GM12873 (cell line): ENCODE results near the gene USP30.

ENCODE experiments used
- TF ChIP-seq, protein P1 (sequence below): IDR thresholded peaks from 2 replicates; pipeline ENCODE4 v1.5.1; 2012; ENCODE audit warnings: low read depth, mild to moderate bottlenecking, moderate library complexity, low read length, control low read depth; ENCODE audit not compliant: insufficient read depth; ENCODE audit errors: missing control alignments

The USP30 gene

DNA sequence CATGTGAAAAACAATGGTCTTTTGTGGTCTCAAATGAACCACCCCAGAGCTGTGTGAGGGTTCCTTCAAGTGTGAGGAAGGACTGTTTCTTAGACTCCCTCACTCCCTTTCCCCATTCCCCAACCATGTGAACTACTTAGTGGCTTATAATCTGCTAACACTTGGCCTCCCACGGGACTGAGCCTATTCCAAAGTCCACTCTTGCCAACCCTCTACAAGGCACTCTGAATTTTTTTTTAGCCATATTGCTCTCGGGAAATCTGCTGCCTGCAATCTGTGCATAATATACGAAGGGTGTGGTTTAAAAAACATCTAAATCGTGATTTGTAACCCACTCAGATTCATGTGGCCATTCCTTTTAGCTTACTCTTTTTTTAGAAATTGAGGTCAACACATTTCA is 34.1 kb upstream of the USP30 start:
- TF ChIP-seq, protein P1, sequence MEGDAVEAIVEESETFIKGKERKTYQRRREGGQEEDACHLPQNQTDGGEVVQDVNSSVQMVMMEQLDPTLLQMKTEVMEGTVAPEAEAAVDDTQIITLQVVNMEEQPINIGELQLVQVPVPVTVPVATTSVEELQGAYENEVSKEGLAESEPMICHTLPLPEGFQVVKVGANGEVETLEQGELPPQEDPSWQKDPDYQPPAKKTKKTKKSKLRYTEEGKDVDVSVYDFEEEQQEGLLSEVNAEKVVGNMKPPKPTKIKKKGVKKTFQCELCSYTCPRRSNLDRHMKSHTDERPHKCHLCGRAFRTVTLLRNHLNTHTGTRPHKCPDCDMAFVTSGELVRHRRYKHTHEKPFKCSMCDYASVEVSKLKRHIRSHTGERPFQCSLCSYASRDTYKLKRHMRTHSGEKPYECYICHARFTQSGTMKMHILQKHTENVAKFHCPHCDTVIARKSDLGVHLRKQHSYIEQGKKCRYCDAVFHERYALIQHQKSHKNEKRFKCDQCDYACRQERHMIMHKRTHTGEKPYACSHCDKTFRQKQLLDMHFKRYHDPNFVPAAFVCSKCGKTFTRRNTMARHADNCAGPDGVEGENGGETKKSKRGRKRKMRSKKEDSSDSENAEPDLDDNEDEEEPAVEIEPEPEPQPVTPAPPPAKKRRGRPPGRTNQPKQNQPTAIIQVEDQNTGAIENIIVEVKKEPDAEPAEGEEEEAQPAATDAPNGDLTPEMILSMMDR, result no peak

GRCh38 chr12:109020146-109020795 is 32.1 kb upstream of the USP30 start:
- TF ChIP-seq, protein P1, result no peak

GRCh38 chr12:109020796-109021380 is 31.5 kb upstream of the USP30 start, which contains the start of gene SVOP:
Gene SVOP (minus strand): TSS chr12:109021068. CDS start chr12:109020868, 200 bp downstream.
- TF ChIP-seq, protein P1, result no peak

- TF ChIP-seq, protein P1, result no peak
Observed at GRCh38 chr12:109027767-109028166, 24.6 kb upstream of the USP30 start.

DNA sequence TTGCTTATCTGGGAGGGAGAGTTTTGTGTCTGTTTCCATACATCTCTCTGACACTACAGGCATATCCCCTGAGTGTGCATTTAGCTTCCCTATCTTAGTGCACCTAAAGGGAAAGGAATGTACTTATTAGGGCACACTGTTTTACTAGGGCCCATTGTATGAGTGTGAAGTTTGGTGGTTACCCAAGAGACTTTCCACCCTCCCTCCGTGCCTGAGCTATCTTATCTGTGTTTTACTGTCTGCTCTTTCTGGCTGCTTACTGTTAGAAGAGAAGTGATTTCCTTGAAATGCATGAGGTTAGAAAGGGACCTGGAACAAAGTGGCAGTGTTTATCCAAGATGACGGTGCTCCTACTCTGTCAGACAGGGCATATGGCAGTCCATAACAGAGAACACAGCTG is 23.0 kb upstream of the USP30 start:
- TF ChIP-seq, protein P1, result no peak

DNA sequence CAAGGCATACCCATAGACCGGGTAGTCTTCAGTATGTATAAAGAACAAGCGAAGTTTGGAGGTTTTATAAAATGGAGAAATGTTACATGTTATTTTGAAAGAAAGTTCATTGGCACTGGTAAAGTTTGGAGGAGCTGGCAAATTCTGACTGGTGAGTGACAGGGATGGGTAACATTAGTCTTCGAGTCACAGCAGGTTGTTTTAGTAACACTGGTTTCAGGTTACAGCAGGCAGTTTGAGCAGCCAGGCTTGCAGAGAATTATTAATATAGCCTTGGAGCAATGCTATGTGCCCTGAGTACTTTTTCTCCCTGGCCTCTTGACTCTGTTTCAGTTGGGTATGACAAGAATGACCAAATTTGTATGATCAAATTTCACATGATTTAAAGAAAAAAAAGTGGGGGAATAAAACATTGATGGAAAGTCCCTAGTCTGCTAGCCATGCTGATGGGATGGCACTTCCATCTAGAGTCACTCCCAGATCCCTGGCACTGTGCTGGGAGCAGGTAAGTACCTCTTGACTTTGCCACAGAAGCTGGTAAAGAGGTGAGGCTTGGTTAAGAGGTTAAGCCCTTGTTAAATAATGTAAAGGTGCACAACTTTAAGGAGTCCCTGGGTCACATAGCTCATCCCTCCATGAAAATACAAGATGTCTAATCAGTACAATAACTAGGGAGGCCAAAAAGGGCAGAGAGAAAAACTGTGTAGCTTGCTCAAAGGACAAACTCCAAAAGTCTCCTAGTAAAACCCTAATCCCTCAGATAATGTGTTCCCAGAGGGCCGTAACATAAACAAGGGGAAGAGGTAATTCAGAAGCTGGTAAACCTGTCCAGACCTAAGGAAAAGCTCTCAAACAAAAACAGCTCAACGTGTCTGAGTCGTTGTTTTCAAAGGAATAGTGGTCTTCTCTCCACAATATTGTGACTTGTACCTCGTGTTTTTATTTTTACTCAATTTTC is 18.9 kb upstream of the USP30 start:
- TF ChIP-seq, protein P1, result no peak

- TF ChIP-seq, protein P1, result no peak
Observed at GRCh38 chr12:109036975-109037374, 15.4 kb upstream of the USP30 start.
